H1 (cell line): ENCODE measurements around the gene H1-8.

Experiments used
- ATF3 ChIP-seq: IDR thresholded peaks from 2 replicates; pipeline ENCODE4 v1.6.1; 2011; ENCODE audit warnings: low read depth, mild to moderate bottlenecking, low read length; ENCODE audit not compliant: insufficient read depth
- CTCF ChIP-seq, 3 experiments: IDR thresholded peaks; 1 replicate in 2 of 3; 2 replicates in 1 of 3; pipeline versions ENCODE4 v1.5.1 to v1.6.1; 2011; ENCODE audit warnings: low read length in 3 of 3, mild to moderate bottlenecking in 3 of 3, inconsistent platforms in 2 of 3, low read depth in 1 of 3, moderate library complexity in 1 of 3; ENCODE audit not compliant: insufficient read depth in 1 of 3; ENCODE audit errors: control extremely low read depth in 1 of 3
- EP300 ChIP-seq, 2 experiments: IDR thresholded peaks; 1 replicate in 1 of 2; 2 replicates in 1 of 2; pipeline ENCODE4 v1.6.1; 2011 to 2012; ENCODE audit warnings: low read depth in 2 of 2, low read length in 2 of 2, mild to moderate bottlenecking in 2 of 2, borderline replicate concordance in 1 of 2, inconsistent platforms in 1 of 2, moderate library complexity in 1 of 2
- GABPA ChIP-seq: IDR thresholded peaks from 2 replicates; pipeline ENCODE4 v1.6.1; 2011; ENCODE audit warnings: mild to moderate bottlenecking, low read length, moderate library complexity, borderline replicate concordance; ENCODE audit not compliant: insufficient read depth
- HDAC6 ChIP-seq: IDR thresholded peaks from one replicate; pipeline ENCODE4 v1.7.1; 2012; ENCODE audit warnings: low read depth, mild to moderate bottlenecking, inconsistent platforms, low read length, moderate library complexity
- KDM1A ChIP-seq: fragments of 200-600, 300-600 bp; sonication (generic); IDR thresholded peaks from 2 replicates; pipeline ENCODE4 v1.7.1; 2016; ENCODE audit warnings: mild to moderate bottlenecking, low read length, borderline replicate concordance
- NRF1 ChIP-seq: IDR thresholded peaks from 2 replicates; pipeline ENCODE4 v1.6.1; 2011; ENCODE audit warnings: mild to moderate bottlenecking, low read depth, low read length, improper control_type of control experiment
- POLR2A ChIP-seq, 2 experiments: IDR thresholded peaks; 1 replicate in 1 of 2; 2 replicates in 1 of 2; pipeline ENCODE4 v1.6.1; 2011; ENCODE audit warnings: low read depth in 2 of 2, low read length in 2 of 2, mild to moderate bottlenecking in 2 of 2; ENCODE audit errors: control extremely low read depth in 1 of 2
- RBBP5 ChIP-seq: IDR thresholded peaks from 2 replicates; pipeline ENCODE4 v1.7.1; 2012; ENCODE audit warnings: low read depth, mild to moderate bottlenecking, inconsistent platforms, low read length, moderate library complexity, borderline replicate concordance
- YY1 ChIP-seq: IDR thresholded peaks from 2 replicates; pipeline ENCODE4 v1.6.1; 2011; ENCODE audit warnings: low read depth, mild to moderate bottlenecking, low read length

GRCh38 chr3:129567176-129567705, 24.3 kb downstream of the H1-8 start:
- TF ChIP-seq RBBP5 (no peak), YY1 (no peak), EP300 (IDR thresholded peaks at IDR 0.05; ENCODE audit: borderline replicate concordance in 1 of 2, low read depth in 2 of 2, low read length in 2 of 2) (no peak), CTCF (IDR thresholded peaks at IDR 0.05; ENCODE audit: control extremely low read depth in 1 of 3, insufficient read depth in 1 of 3, low read depth in 1 of 3, low read length in 3 of 3) (no peak), GABPA (no peak), POLR2A (IDR thresholded peaks at IDR 0.05; ENCODE audit: control extremely low read depth in 1 of 2, low read depth in 2 of 2, low read length in 2 of 2) (no peak), KDM1A (no peak), ATF3 (no peak), HDAC6 (no peak), NRF1 (no peak)
